Measurements from ENCODE around the gene PBX4.

The PBX4 gene

GRCh38 chr19:19553670-19554069, 64.8 kb downstream of the PBX4 start:
- DNase-seq: no peak

- DNase-seq: peak; percentile 31
These were observed 65.7 kb downstream of the PBX4 start for GRCh38 chr19:19552798-19553197.

GRCh38 chr19:19551853-19552192, 66.7 kb downstream of the PBX4 start:
- no peak for DNase-seq

- DNase-seq: no peak
These were observed 67.3 kb downstream of the PBX4 start for GRCh38 chr19:19550972-19551852.

- DNase-seq: no peak
These were observed 68.0 kb downstream of the PBX4 start for GRCh38 chr19:19550485-19550929.

- no peak for DNase-seq
These were observed 68.6 kb downstream of the PBX4 start for GRCh38 chr19:19549804-19550464.

- no peak for DNase-seq
These were observed 69.3 kb downstream of the PBX4 start for GRCh38 chr19:19548915-19549759.

GRCh38 chr19:19547674-19548336, 70.7 kb downstream of the PBX4 start:
- DNase-seq: no peak

GRCh38 chr19:19546751-19547162, 71.7 kb downstream of the PBX4 start:
- DNase-seq: no peak

- no peak for DNase-seq
These were observed 72.8 kb downstream of the PBX4 start for GRCh38 chr19:19545707-19546106.

GRCh38 chr19:19544954-19545591, 73.4 kb downstream of the PBX4 start:
- no peak for DNase-seq

- DNase-seq: no peak
These were observed 74.1 kb downstream of the PBX4 start for GRCh38 chr19:19544257-19544953.

GRCh38 chr19:19543640-19544039, 74.8 kb downstream of the PBX4 start:
- DNase-seq: no peak

GRCh38 chr19:19543101-19543500, 75.4 kb downstream of the PBX4 start:
- no peak for DNase-seq

- no peak for DNase-seq
These were observed 76.0 kb downstream of the PBX4 start for GRCh38 chr19:19542507-19542906.

- DNase-seq: no peak
These were observed 76.9 kb downstream of the PBX4 start for GRCh38 chr19:19541616-19542015.

- DNase-seq: no peak
These were observed 77.6 kb downstream of the PBX4 start for GRCh38 chr19:19540715-19541515.

- DNase-seq: no peak
These were observed 78.3 kb downstream of the PBX4 start for GRCh38 chr19:19540064-19540714.

- no peak for DNase-seq
These were observed 78.8 kb downstream of the PBX4 start for GRCh38 chr19:19539698-19540063.

- DNase-seq: no peak
These were observed 79.7 kb downstream of the PBX4 start for GRCh38 chr19:19538785-19539166.
